ENCODE measurements around the gene IL18BP.

Gene IL18BP

GRCh38 chr11:71998649-71999310, at the start of gene IL18BP:
TSS of gene IL18BP (plus strand) at chr11:71998909. CDS start at chr11:71999985, 1,076 bp downstream.
- no peak for DNase-seq

GRCh38 chr11:71949034-71949433, 49.7 kb upstream of the IL18BP start:
- no peak for DNase-seq

- no peak for DNase-seq
These were observed 46.9 kb upstream of the IL18BP start for GRCh38 chr11:71951741-71952310.

GRCh38 chr11:71955898-71956456, 42.7 kb upstream of the IL18BP start:
- no peak for DNase-seq

GRCh38 chr11:71962428-71963038, 36.2 kb upstream of the IL18BP start:
- DNase-seq, result no peak

- DNase-seq, result no peak
These were observed 35.2 kb upstream of the IL18BP start for GRCh38 chr11:71963468-71963867.

- DNase-seq, result no peak
These were observed 34.1 kb upstream of the IL18BP start for GRCh38 chr11:71964641-71965040.

GRCh38 chr11:71971680-71972079, 27.0 kb upstream of the IL18BP start:
- no peak for DNase-seq

GRCh38 chr11:71976551-71976950, 22.2 kb upstream of the IL18BP start:
- peak; percentile 45 for DNase-seq

- no peak for DNase-seq
These were observed 21.6 kb upstream of the IL18BP start for GRCh38 chr11:71977090-71977489.

- peak; percentile 44 for DNase-seq
These were observed 20.8 kb upstream of the IL18BP start for GRCh38 chr11:71977743-71978418.

GRCh38 chr11:71979094-71979493, 19.6 kb upstream of the IL18BP start:
- DNase-seq, result no peak

- no peak for DNase-seq
These were observed 19.1 kb upstream of the IL18BP start for GRCh38 chr11:71979602-71980001.

- no peak for DNase-seq
These were observed 12.6 kb upstream of the IL18BP start for GRCh38 chr11:71986131-71986530.

- DNase-seq, result no peak
These were observed 11.2 kb upstream of the IL18BP start for GRCh38 chr11:71987521-71987920.

- DNase-seq, result peak; percentile 48
These were observed 10.7 kb upstream of the IL18BP start for GRCh38 chr11:71988050-71988449.

- no peak for DNase-seq
These were observed 8.0 kb upstream of the IL18BP start for GRCh38 chr11:71990701-71991100.

GRCh38 chr11:71991494-71991893, 7.2 kb upstream of the IL18BP start:
- no peak for DNase-seq

GRCh38 chr11:71992136-71992730, 6.5 kb upstream of the IL18BP start:
- no peak for DNase-seq

- DNase-seq, result no peak
These were observed 3.9 kb upstream of the IL18BP start for GRCh38 chr11:71994786-71995185.

GRCh38 chr11:71995726-71996291, 2.9 kb upstream of the IL18BP start:
- DNase-seq, result no peak

GRCh38 chr11:71996517-71996916, 2.2 kb upstream of the IL18BP start:
- DNase-seq, result no peak

GRCh38 chr11:71996946-71997345, 1.8 kb upstream of the IL18BP start:
- DNase-seq, result no peak

Data from right hindlimb (tissue), 1 donor.